Tibial nerve (tissue), 4 donors: ENCODE results near the gene DGCR8. TPM values are rescaled to one million over a fixed set of nuclear protein-coding genes. Genes with fewer than 3 reads are reported as not detected.

Source experiments
- DNase-seq, 2 donors: peaks; one replicate each; pipeline ENCODE4 v3.0.0-alpha.2; 2019; ENCODE audit warnings: low spot score in 2 of 2
- H3K27ac ChIP-seq, 4 donors: fragments of 200-600 bp; sonication (generic) in 3 of 4; one replicate each; pipeline ENCODE4 v1.5.1; 2017 to 2019; ENCODE audit warnings: mild to moderate bottlenecking in 1 of 4
- H3K27me3 ChIP-seq, 2 donors: fragments of 200-600 bp; sonication (generic) in 1 of 2; one replicate each; pipeline versions ENCODE4 v1.5.1 to v1.6.0; 2017 to 2019
- H3K36me3 ChIP-seq, 3 donors: fragments of 200-600 bp; sonication (generic); one replicate each; pipeline ENCODE4 v1.5.1; 2018 to 2019
- H3K4me1 ChIP-seq, 4 donors: fragments of 200-600 bp; sonication (generic) in 3 of 4; one replicate each; pipeline ENCODE4 v1.5.1; 2017 to 2019
- H3K4me3 ChIP-seq, 4 donors: fragments of 200-600 bp; sonication (generic) in 3 of 4; one replicate each; pipeline ENCODE4 v1.5.1; 2017 to 2019; ENCODE audit warnings: mild to moderate bottlenecking in 1 of 4, moderate library complexity in 1 of 4
- H3K9me3 ChIP-seq, 4 donors: fragments of 200-600 bp; sonication (generic) in 3 of 4; one replicate each; pipeline ENCODE4 v1.5.1; 2017 to 2019
- CTCF ChIP-seq, 5 experiments: fragments of 200-600 bp in 3 of 5; fragments of 450-650 bp in 2 of 5; sonication (generic) in 3 of 5; IDR thresholded peaks; one replicate each; pipeline ENCODE4 v1.5.1; 2016 to 2019; ENCODE audit warnings: antibody characterized with exemption in 5 of 5, mild to moderate bottlenecking in 3 of 5, moderate library complexity in 2 of 5
- EP300 ChIP-seq, 2 donors: sonication (generic); formaldehyde crosslinking; IDR thresholded peaks; one replicate each; pipeline ENCODE4 v1.6.1; 2017; ENCODE audit warnings: antibody characterized with exemption in 2 of 2, mild to moderate bottlenecking in 1 of 2
- POLR2A ChIP-seq, 2 donors: fragments of 450-650 bp; IDR thresholded peaks; one replicate each; pipeline ENCODE4 v1.6.1; 2017; ENCODE audit warnings: antibody characterized with exemption in 2 of 2, mild to moderate bottlenecking in 2 of 2, moderate library complexity in 2 of 2
- WGBS, 2 donors: methylation state at CpG; one replicate each; pipeline ENCODE4 v1.1.5; 2018; 5-methylcytosine and 5-hydroxymethylcytosine counted together
- total RNA-seq, 4 donors: library from RNA; depleted of rRNA; stranded (reverse); fragments of >200 nt; gene quantifications; one replicate each; pipeline ENCODE4 v1.1.0, GENCODE V29; 2016

Gene DGCR8
- total RNA-seq, 4 donors from 2014 or later = 23.0 to 35.1 (median 26.0) TPM

DNA sequence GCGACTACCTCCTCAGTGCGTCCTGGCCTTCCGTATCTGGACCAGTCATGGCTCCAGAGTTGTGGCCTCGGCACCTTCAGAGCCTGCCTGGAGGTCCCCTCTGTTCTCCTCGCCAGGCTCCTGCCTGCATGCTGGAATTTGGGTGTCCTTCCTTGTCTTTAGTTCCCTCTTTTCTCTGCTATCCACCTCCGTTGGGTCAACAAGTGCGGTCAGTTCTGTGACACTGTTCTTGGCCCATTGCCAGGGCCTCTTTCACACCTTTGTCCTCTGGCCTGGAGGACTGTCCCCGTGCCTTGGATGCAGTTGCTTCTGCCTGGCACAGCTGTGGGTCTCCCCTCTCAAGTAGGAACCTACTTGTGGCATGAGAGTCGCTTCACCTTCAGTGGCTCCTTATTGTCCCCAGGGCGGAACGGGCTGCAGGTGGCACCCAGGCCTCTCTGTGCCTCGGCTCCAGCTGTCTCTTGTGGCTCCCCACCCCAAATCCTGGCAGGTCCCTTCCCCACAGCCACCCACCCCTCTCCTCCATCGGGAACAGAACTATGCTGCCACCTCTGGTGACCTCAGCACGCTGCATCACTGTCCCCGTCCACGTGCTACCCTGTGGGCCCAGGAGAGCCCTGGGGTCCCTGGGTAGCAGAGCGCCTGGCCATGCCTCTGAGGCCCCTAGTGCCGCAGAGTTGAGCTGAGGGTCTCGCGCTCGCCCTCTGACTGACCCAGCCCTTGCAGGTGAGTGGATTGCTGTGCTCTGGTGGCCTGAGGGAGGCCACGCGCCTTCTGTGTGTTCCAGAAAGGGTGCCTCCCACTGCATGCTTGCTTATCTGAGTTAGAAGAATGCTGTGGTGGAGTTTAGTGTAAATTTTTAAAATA, 4.7 kb downstream of the DGCR8 start:
- WGBS, 2 donors = 62 to 66% methylated on average over 23 of the region's 23 CpGs

GRCh38 chr22:20085651-20086050, 5.6 kb downstream of the DGCR8 start:
- Histone ChIP-seq H3K9me3 (no peaks in the 10 kb centered on the region), H3K36me3 (peaks cover 2 to 52% (median 18%) of the 10 kb centered on the region in 3 donors), H3K4me1 (peaks cover 0 to 51% (median 32%) of the 10 kb centered on the region in 4 donors), H3K27ac (no peak overlapping the region), H3K27me3 (no peaks in the 10 kb centered on the region), H3K4me3 (no peak overlapping the region)
- DNase-seq = no peak
- WGBS, 2 donors = 92 to 94% methylated on average over 20 of the region's 20 CpGs
- TF ChIP-seq POLR2A (IDR thresholded peaks at IDR 0.05) (no peak), EP300 (IDR thresholded peaks at IDR 0.05) (no peak), CTCF (IDR thresholded peaks at IDR 0.05) (no peak)

More for the DNA sequence above, 4.7 kb downstream of the DGCR8 start:
- TF ChIP-seq POLR2A (IDR thresholded peaks at IDR 0.05) (no peak), EP300 (IDR thresholded peaks at IDR 0.05) (no peak), CTCF (IDR thresholded peaks at IDR 0.05) (no peak)
- Histone ChIP-seq H3K4me1 (peaks cover 0 to 51% (median 33%) of the 10 kb centered on the region in 4 donors), H3K27ac (peak overlapping the region in 1 of 4 donors; percentile 2), H3K27me3 (no peaks in the 10 kb centered on the region), H3K9me3 (no peaks in the 10 kb centered on the region), H3K36me3 (peaks cover 2 to 43% (median 9%) of the 10 kb centered on the region in 3 donors), H3K4me3 (no peak overlapping the region)
- no peak for DNase-seq

DNA sequence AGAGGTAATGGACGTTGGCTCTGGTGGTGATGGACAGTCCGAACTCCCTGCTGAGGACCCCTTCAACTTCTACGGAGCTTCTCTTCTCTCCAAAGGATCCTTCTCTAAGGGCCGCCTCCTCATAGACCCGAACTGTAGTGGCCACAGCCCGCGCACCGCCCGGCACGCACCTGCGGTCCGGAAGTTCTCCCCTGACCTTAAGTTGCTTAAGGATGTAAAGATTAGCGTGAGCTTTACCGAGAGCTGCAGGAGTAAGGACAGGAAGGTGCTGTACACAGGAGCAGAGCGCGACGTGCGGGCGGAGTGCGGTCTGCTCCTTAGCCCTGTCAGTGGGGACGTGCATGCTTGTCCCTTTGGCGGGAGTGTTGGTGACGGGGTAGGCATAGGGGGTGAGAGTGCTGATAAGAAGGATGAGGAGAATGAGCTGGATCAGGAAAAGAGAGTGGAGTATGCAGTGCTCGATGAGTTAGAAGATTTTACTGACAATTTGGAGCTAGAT, 6.1 kb downstream of the DGCR8 start:
- H3K27me3 ChIP-seq = no peaks in the 10 kb centered on the region
- H3K27ac ChIP-seq = no peak overlapping the region
- peaks cover 0 to 46% (median 27%) of the 10 kb centered on the region in 4 donors for H3K4me1 ChIP-seq
- TF ChIP-seq POLR2A (IDR thresholded peaks at IDR 0.05) (no peak), CTCF (IDR thresholded peaks at IDR 0.05) (no peak)
- DNase-seq = no peak
- no peaks in the 10 kb centered on the region for H3K9me3 ChIP-seq
- 89 to 94% methylated on average over 24 of the region's 24 CpGs for WGBS, 2 donors
- H3K4me3 ChIP-seq = no peak overlapping the region
- peaks cover 2 to 57% (median 21%) of the 10 kb centered on the region in 3 donors for H3K36me3 ChIP-seq

- Histone ChIP-seq H3K9me3 (no peaks in the 10 kb centered on the region), H3K36me3 (peaks cover 2 to 63% (median 21%) of the 10 kb centered on the region in 3 donors), H3K27ac (no peak overlapping the region), H3K4me3 (no peak overlapping the region), H3K27me3 (no peaks in the 10 kb centered on the region), H3K4me1 (peaks cover 0 to 40% (median 21%) of the 10 kb centered on the region in 4 donors)
- DNase-seq = no peak
- 93 to 95% methylated on average over 5 of the region's 5 CpGs for WGBS, 2 donors
- TF ChIP-seq EP300 (IDR thresholded peaks at IDR 0.05) = no peak
- no peak for TF ChIP-seq CTCF (IDR thresholded peaks at IDR 0.05)
- TF ChIP-seq POLR2A (IDR thresholded peaks at IDR 0.05) = no peak
These were observed 6.7 kb downstream of the DGCR8 start for GRCh38 chr22:20086763-20087162.
